Right lobe of liver (tissue), 6 donors: Measurements from ENCODE around the gene CHCHD1. TPM values are rescaled to one million over a fixed set of nuclear protein-coding genes. Genes with fewer than 3 reads are reported as not detected.

Experiments
- ATAC-seq, 4 donors: fragments of 200-7000 bp; cut with Tn5 transposase; one replicate each; pipeline ENCODE4 v1.9.1; 2020; ENCODE audit warnings: mild to moderate bottlenecking in 4 of 4, moderate library complexity in 4 of 4
- DNase-seq, 3 donors: peaks; one replicate each; pipeline ENCODE4 v3.0.0-alpha.2; 2020
- H3K27ac ChIP-seq, 3 donors: fragments of 200-600 bp; one replicate each; pipeline ENCODE4 v1.8.0; 2022
- H3K27me3 ChIP-seq, 2 donors: fragments of 200-600 bp; one replicate each; pipeline ENCODE4 v1.8.0; 2022
- H3K36me3 ChIP-seq, 4 donors: fragments of 200-600 bp; sonication (generic) in 1 of 4; one replicate each; pipeline versions ENCODE4 v1.5.1 to v1.8.0; 2017 to 2022; ENCODE audit warnings: control low read depth in 1 of 4
- H3K4me1 ChIP-seq, 4 donors: fragments of 200-600 bp; sonication (generic) in 1 of 4; one replicate each; pipeline versions ENCODE4 v1.5.1 to v1.8.0; 2017 to 2022; ENCODE audit warnings: control low read depth in 1 of 4
- H3K4me3 ChIP-seq, 3 donors: fragments of 200-600 bp; one replicate each; pipeline ENCODE4 v1.8.0; 2022
- H3K9me3 ChIP-seq, 4 donors: fragments of 200-600 bp; sonication (generic) in 1 of 4; one replicate each; pipeline versions ENCODE4 v1.5.1 to v1.8.0; 2017 to 2022; ENCODE audit warnings: control low read depth in 1 of 4
- CTCF ChIP-seq, 4 donors: fragments of 200-600 bp in 3 of 4; fragments of 450-650 bp in 1 of 4; IDR thresholded peaks; one replicate each; pipeline versions ENCODE4 v1.5.1 to v1.8.0; 2016 to 2022; ENCODE audit warnings: antibody characterized with exemption in 4 of 4, mild to moderate bottlenecking in 2 of 4
- POLR2A ChIP-seq: fragments of 450-650 bp; IDR thresholded peaks from one replicate; pipeline ENCODE4 v1.6.1; 2017; ENCODE audit warnings: antibody characterized with exemption, mild to moderate bottlenecking
- WGBS: methylation state at CpG from one replicate; pipeline ENCODE4 v1.1.6; 2018; ENCODE audit warnings: low coverage, low lambda C conversion rate; ENCODE audit not compliant: insufficient coverage; ENCODE audit errors: missing lambda C conversion rate; 5-methylcytosine and 5-hydroxymethylcytosine counted together
- intact Hi-C, 2 donors: fragments of 100-400 bp; cut with DNase I; formaldehyde crosslinking; loops; one replicate each; pipeline versions ENCODE4 v1.11.2 to v1.14.1; 2022
- total RNA-seq, 6 experiments: library from RNA; depleted of rRNA in 2 of 6; stranded (reverse); fragments of >200 nt in 2 of 6; fragmentation: NEBNext Ultra II Directional in 3 of 6; extraction: Animal tissue kit (Norgen Biotek cat#: 25700) in 3 of 6; gene quantifications; one replicate each; pipeline versions ENCODE4 v1.1.0 to v1.2.4, GENCODE V29; 2016 to 2023
- donor health status: DM: no; HTN: yes; CAD: no.
- donor health status: DM: no; HTN: no; CAD: no.
- donor health status: DM: no; HTN: no; CAD: no.
- donor health status: DM: no; HTN: yes; CAD: no.
- donor health status: DM: no; HTN: yes; CAD: no.

CHCHD1 gene
- total RNA-seq, 6 experiments from 2014 or later = 13.0 to 25.1 (median 17.4) TPM

GRCh38 chr10:73762915-73763314, 18.9 kb upstream of the CHCHD1 start:
- no peak for ATAC-seq
- 73% methylated on average over 2 of the region's 2 CpGs for WGBS
- Histone ChIP-seq H3K36me3 (peaks cover 9 to 93% (median 65%) of the 10 kb centered on the region in 4 donors), H3K27ac (no peak overlapping the region), H3K4me3 (no peak overlapping the region), H3K9me3 (no peaks in the 10 kb centered on the region), H3K4me1 (no peaks in the 10 kb centered on the region), H3K27me3 (no peaks in the 10 kb centered on the region)
- TF ChIP-seq POLR2A = no peak
- no peak for TF ChIP-seq CTCF (IDR thresholded peaks at IDR 0.05)
- intact Hi-C loops = no loop called here
- DNase-seq = no peak

- H3K36me3 ChIP-seq = peaks cover 9 to 97% (median 68%) of the 10 kb centered on the region in 4 donors
- H3K9me3 ChIP-seq = no peaks in the 10 kb centered on the region
- ATAC-seq (no peak), DNase-seq (no peak)
- no peak overlapping the region for H3K4me3 ChIP-seq
- WGBS = 68% methylated on average over 2 of the region's 2 CpGs
- TF ChIP-seq CTCF (IDR thresholded peaks at IDR 0.05) (no peak), POLR2A (no peak)
- intact Hi-C loops = no loop called here
- H3K27me3 ChIP-seq = no peaks in the 10 kb centered on the region
- no peak overlapping the region for H3K27ac ChIP-seq
- no peaks in the 10 kb centered on the region for H3K4me1 ChIP-seq
Measured at GRCh38 chr10:73763343-73763742, 18.5 kb upstream of the CHCHD1 start.

- intact Hi-C loops = no loop called here
- Histone ChIP-seq H3K4me1 (no peaks in the 10 kb centered on the region), H3K9me3 (no peaks in the 10 kb centered on the region), H3K27ac (no peak overlapping the region), H3K27me3 (no peaks in the 10 kb centered on the region), H3K4me3 (no peak overlapping the region), H3K36me3 (peaks cover 9 to 100% (median 69%) of the 10 kb centered on the region in 4 donors)
- 80% methylated on average over 6 of the region's 6 CpGs for WGBS
- TF ChIP-seq CTCF (IDR thresholded peaks at IDR 0.05) (no peak), POLR2A (no peak)
- ATAC-seq (no peak), DNase-seq (no peak)
Measured at GRCh38 chr10:73765066-73765465, 16.8 kb upstream of the CHCHD1 start.

GRCh38 chr10:73768881-73769280, 13.0 kb upstream of the CHCHD1 start:
- Histone ChIP-seq H3K4me1 (peaks cover 0 to 11% (median 4%) of the 10 kb centered on the region in 4 donors), H3K36me3 (peaks cover 2 to 74% (median 46%) of the 10 kb centered on the region in 4 donors), H3K27ac (no peak overlapping the region), H3K27me3 (no peaks in the 10 kb centered on the region), H3K4me3 (no peak overlapping the region), H3K9me3 (no peaks in the 10 kb centered on the region)
- ATAC-seq = no peak
- no peak for TF ChIP-seq CTCF (IDR thresholded peaks at IDR 0.05)
- DNase-seq = no peak
- intact Hi-C loops = no loop called here
- 79% methylated on average over 10 of the region's 11 CpGs for WGBS

- no peaks in the 10 kb centered on the region for H3K27me3 ChIP-seq
- 88% methylated on average over 2 of the region's 5 CpGs for WGBS
- no peak for TF ChIP-seq CTCF (IDR thresholded peaks at IDR 0.05)
- TF ChIP-seq POLR2A = no peak
- H3K36me3 ChIP-seq = peaks cover 0 to 69% (median 43%) of the 10 kb centered on the region in 4 donors
- no peak overlapping the region for H3K27ac ChIP-seq
- no peak for ATAC-seq
- no peaks in the 10 kb centered on the region for H3K9me3 ChIP-seq
- no peak for DNase-seq
- intact Hi-C loops = no loop called here
- H3K4me1 ChIP-seq = peaks cover 0 to 16% (median 7%) of the 10 kb centered on the region in 4 donors
- H3K4me3 ChIP-seq = no peak overlapping the region
Measured at GRCh38 chr10:73769396-73769795, 12.5 kb upstream of the CHCHD1 start.
